ENCODE data around the gene NOL3.

DNA sequence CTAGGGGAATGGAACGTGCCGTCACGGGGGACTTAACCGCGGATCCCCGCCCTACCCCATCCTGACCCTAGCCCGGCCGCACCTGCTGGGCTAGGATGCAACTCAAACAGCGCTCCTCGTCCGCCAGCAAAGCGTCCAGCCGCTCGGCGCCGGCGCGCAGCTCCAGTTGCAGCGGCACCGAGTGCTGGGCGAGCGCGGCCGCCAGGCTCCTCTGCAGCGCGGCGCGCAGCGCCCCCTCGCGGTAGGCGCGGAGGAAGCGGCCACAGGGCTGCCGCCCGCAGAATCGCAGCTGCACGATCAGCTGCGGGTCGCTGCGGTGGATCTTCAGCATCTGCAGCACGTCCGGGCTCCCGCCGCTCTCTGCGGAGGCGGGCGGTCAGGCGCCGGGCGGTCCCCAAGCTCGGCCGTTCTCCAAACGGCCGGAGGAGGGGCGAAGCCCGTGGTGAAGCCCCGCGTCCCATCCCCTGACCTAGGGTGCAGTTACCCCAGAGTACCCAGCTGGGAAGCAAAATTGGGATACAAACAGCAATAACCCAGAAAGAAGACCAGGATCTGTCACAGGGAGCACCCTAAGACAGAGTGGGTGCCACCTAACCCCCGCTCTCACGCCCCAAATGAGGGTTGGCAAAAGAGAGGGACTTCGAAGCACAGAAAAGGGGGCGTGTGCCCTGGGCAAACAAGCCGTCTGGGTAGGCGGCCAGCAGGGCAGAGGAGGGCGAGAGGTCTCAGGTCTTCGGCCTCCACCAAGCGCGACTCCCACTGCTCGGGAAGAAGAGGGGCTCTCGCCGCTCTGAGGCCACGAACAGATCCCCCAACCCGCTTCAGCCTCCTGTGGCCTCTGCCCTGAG, 14.8 kb upstream of the NOL3 start:
- TF ChIP-seq POLR2AphosphoS5 (IDR thresholded peaks at IDR 0.05; ENCODE audit: borderline replicate concordance, low read depth, low read length) (no peak), EZH2 (IDR thresholded peaks at IDR 0.05) (no peak), FOXP2 (optimal IDR thresholded peaks at IDR 0.05; ENCODE audit: control extremely low read depth, extremely low read length, insufficient read depth) (no peak)
